ENCODE measurements around the gene SEPTIN6.
"Not testable (repeated sequence)": the region's sequence is repeated elsewhere in the genome, so short reads cannot be mapped to it uniquely, and the experiment has no call there.

Gene SEPTIN6

DNA sequence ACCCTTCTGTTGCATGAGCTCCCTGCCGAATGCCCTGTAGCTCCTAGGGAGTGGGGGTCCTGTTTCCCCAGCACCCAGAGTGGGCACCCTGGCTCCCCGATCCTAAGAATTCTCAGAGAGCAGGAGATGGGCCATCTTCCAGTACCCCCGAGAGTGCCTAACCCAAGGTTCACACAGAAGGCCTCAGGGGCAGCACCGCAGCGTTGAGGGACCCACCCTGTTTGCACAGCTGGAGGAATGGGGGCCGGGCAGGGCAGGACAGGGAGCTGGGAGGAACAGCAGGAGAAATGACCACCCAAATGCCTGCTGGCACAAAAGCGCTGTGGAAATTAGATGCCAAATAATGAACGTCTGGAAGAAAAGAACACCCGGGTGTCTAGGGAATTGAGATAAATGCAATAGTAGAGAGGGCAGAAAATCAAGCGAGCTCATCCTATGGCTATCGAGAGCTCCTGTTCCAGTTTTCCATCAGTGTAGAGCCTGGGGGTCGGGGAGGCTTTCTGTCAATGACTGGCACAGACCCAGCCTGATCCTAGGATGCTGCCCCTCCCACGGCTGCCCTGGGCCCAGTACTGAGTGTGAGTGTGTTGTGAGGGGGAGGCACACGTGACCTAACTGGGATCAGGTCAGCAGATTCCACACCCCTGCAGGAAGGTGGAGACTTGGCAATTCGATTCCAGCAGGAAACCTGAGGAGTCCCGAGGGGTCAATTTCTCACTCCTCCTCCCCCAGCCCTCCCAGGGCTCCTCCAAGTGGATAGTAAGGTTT lies 25.7 kb downstream of the SEPTIN6 start:
- H3K36me3 ChIP-seq (ENCODE audit: insufficient read depth, insufficient read length, low read length), result peaks cover 9% of the 10 kb centered on the region
- DNase-seq (ENCODE audit: low read depth, low spot score), result no peak
- H3K9ac ChIP-seq (ENCODE audit: insufficient read length, low read depth), result no peak overlapping the region
- no peaks in the 10 kb centered on the region for H3K27me3 ChIP-seq (ENCODE audit: insufficient read depth, insufficient read length)
- H3K4me1 ChIP-seq (ENCODE audit: insufficient read depth, insufficient read length), result peaks cover 2% of the 10 kb centered on the region
- H3K4me3 ChIP-seq (ENCODE audit: insufficient read length, low read depth), result no peak overlapping the region
- TF ChIP-seq ZNF274 (IDR thresholded peaks at IDR 0.05; ENCODE audit: low read depth, low read length) (no peak), YY1 (IDR thresholded peaks at IDR 0.05; ENCODE audit: insufficient read depth, insufficient read length) (no peak), SUZ12 (IDR thresholded peaks at IDR 0.05; ENCODE audit: extremely low read depth, insufficient read depth, insufficient read length) (no peak)
- no peaks in the 10 kb centered on the region for H3K9me3 ChIP-seq (ENCODE audit: insufficient read depth, low read length)

DNA sequence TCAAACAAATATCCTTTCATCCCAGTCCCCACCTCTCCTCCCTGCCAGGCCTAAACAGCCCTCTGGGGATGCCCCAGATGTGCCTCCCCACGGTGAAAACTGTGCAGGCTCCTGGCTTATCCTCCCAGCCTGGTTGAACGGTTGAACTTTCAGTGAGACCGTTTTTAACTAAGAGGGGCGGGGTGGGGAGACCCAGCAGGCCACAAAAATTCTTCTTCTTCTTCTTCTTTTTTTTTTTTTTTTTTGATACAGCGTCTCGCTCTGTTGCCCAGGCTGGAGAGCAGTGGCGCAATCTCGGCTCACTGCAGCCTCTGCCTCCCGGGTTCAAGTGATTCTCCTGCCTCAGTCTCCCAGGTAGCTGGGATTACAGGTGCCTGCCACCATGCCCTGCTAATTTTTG lies 28.1 kb downstream of the SEPTIN6 start:
- not testable (repeated sequence) for H3K27me3 ChIP-seq (ENCODE audit: insufficient read depth, insufficient read length); H3K9me3 ChIP-seq (ENCODE audit: insufficient read depth, low read length); H3K4me1 ChIP-seq (ENCODE audit: insufficient read depth, insufficient read length); H3K4me3 ChIP-seq (ENCODE audit: insufficient read length, low read depth); DNase-seq (ENCODE audit: low read depth, low spot score); H3K9ac ChIP-seq (ENCODE audit: insufficient read length, low read depth)
- peaks cover 13% of the 10 kb centered on the region for H3K36me3 ChIP-seq (ENCODE audit: insufficient read depth, insufficient read length, low read length)

DNA sequence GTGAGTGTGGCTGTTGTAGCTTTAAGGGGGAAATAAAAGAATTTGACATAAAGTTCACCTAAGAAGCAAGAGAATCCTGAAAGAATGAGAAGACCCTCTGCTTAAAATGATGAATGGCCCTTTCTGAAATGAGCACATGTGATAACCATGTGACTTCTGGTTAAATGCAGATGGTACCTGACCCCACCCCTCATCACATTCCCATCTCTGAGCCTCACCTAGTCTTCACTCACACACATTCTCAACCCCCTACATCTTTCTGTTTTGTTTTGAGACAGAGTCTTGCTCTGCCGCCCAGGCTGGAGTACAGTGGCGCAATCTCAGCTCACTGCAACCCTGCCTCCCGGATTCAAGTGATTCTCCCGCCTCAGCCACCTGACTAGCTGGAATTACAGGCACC lies 31.5 kb downstream of the SEPTIN6 start:
- TF ChIP-seq SUZ12 (IDR thresholded peaks at IDR 0.05; ENCODE audit: extremely low read depth, insufficient read depth, insufficient read length) (no peak), ZNF274 (IDR thresholded peaks at IDR 0.05; ENCODE audit: low read depth, low read length) (no peak), YY1 (IDR thresholded peaks at IDR 0.05; ENCODE audit: insufficient read depth, insufficient read length) (no peak)
- DNase-seq (ENCODE audit: low read depth, low spot score), result no peak
- Histone ChIP-seq H3K4me3 (ENCODE audit: insufficient read length, low read depth) (no peak overlapping the region), H3K9ac (ENCODE audit: insufficient read length, low read depth) (no peak overlapping the region), H3K27me3 (ENCODE audit: insufficient read depth, insufficient read length) (no peaks in the 10 kb centered on the region), H3K9me3 (ENCODE audit: insufficient read depth, low read length) (no peaks in the 10 kb centered on the region), H3K4me1 (ENCODE audit: insufficient read depth, insufficient read length) (no peaks in the 10 kb centered on the region), H3K36me3 (ENCODE audit: insufficient read depth, insufficient read length, low read length) (peaks cover 9% of the 10 kb centered on the region)

DNA sequence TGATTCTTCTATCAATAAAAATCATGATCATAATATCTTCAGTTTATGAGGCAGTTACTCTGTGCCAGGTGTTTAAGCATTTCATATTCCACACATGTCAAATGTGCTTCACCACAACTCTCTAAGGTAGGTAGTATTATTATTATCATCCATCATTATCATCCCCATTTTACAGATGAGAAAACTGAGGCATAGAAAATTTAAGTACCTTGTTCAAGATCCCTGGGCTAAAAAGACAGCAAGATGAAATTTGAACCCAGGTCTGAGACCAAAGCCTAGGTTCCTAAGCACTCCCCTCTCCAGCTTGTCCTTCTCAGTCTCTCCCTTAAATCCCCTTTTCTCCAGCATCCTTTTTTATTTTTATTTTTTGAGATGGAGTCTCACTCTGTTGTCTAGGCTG lies 33.4 kb downstream of the SEPTIN6 start:
- no peaks in the 10 kb centered on the region for H3K27me3 ChIP-seq (ENCODE audit: insufficient read depth, insufficient read length)
- H3K4me1 ChIP-seq (ENCODE audit: insufficient read depth, insufficient read length), result no peaks in the 10 kb centered on the region
- no peak for TF ChIP-seq SUZ12 (IDR thresholded peaks at IDR 0.05; ENCODE audit: extremely low read depth, insufficient read depth, insufficient read length)
- TF ChIP-seq ZNF274 (IDR thresholded peaks at IDR 0.05; ENCODE audit: low read depth, low read length), result no peak
- no peak for TF ChIP-seq YY1 (IDR thresholded peaks at IDR 0.05; ENCODE audit: insufficient read depth, insufficient read length)
- no peak for DNase-seq (ENCODE audit: low read depth, low spot score)
- H3K4me3 ChIP-seq (ENCODE audit: insufficient read length, low read depth), result no peak overlapping the region
- H3K9me3 ChIP-seq (ENCODE audit: insufficient read depth, low read length), result no peaks in the 10 kb centered on the region
- H3K36me3 ChIP-seq (ENCODE audit: insufficient read depth, insufficient read length, low read length), result peaks cover 9% of the 10 kb centered on the region
- H3K9ac ChIP-seq (ENCODE audit: insufficient read length, low read depth), result no peak overlapping the region

DNA sequence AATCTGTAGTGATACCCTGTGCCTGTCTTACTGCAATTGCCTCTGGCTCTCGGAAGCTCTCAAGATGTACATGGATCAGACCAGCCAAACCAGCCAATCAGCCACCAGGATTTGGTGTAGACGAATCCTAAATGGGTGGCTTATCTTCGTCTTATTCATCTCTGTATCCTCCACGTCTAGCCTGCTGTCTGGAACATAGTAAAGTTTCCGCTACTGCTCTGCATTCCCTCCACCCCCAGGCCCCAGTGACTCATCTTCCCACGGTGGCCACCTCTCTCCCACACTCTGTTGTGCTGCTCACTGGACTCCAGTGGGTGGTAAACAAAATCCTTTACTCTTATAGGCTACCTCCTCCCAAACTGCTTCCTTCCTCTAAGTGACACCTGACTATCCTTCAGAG lies 37.8 kb downstream of the SEPTIN6 start:
- Histone ChIP-seq H3K9ac (ENCODE audit: insufficient read length, low read depth) (no peak overlapping the region), H3K4me1 (ENCODE audit: insufficient read depth, insufficient read length) (peaks cover 4% of the 10 kb centered on the region), H3K4me3 (ENCODE audit: insufficient read length, low read depth) (no peak overlapping the region), H3K9me3 (ENCODE audit: insufficient read depth, low read length) (no peaks in the 10 kb centered on the region), H3K36me3 (ENCODE audit: insufficient read depth, insufficient read length, low read length) (peaks cover 23% of the 10 kb centered on the region), H3K27me3 (ENCODE audit: insufficient read depth, insufficient read length) (no peaks in the 10 kb centered on the region)
- TF ChIP-seq SUZ12 (IDR thresholded peaks at IDR 0.05; ENCODE audit: extremely low read depth, insufficient read depth, insufficient read length) (no peak), ZNF274 (IDR thresholded peaks at IDR 0.05; ENCODE audit: low read depth, low read length) (no peak), YY1 (IDR thresholded peaks at IDR 0.05; ENCODE audit: insufficient read depth, insufficient read length) (no peak)
- no peak for DNase-seq (ENCODE audit: low read depth, low spot score)

DNA sequence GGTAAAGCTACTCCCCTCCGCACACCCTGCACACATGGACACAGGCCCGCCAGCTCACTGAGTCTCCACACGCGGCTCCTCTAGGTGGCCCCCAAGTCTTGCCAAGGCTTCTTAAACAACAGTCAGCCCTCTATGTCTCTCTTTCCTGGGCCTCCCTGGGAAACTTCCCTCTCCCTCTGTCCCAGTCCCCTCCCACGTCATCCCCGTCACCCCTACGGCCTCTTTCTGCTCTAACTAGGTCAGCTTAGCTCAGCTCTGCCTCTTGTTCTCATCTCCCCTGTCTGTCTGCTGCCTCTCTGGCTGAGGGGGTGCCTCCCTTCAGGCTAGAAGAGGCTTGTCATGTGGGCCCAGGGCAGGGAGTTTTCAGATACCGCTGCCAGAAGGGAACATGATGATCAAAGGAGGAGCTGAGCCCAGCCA lies 38.8 kb downstream of the SEPTIN6 start:
- no peaks in the 10 kb centered on the region for H3K27me3 ChIP-seq (ENCODE audit: insufficient read depth, insufficient read length)
- peaks cover 4% of the 10 kb centered on the region for H3K4me1 ChIP-seq (ENCODE audit: insufficient read depth, insufficient read length)
- no peak overlapping the region for H3K9ac ChIP-seq (ENCODE audit: insufficient read length, low read depth)
- no peak for TF ChIP-seq ZNF274 (IDR thresholded peaks at IDR 0.05; ENCODE audit: low read depth, low read length)
- TF ChIP-seq SUZ12 (IDR thresholded peaks at IDR 0.05; ENCODE audit: extremely low read depth, insufficient read depth, insufficient read length), result no peak
- H3K4me3 ChIP-seq (ENCODE audit: insufficient read length, low read depth), result no peak overlapping the region
- peaks cover 28% of the 10 kb centered on the region for H3K36me3 ChIP-seq (ENCODE audit: insufficient read depth, insufficient read length, low read length)
- H3K9me3 ChIP-seq (ENCODE audit: insufficient read depth, low read length), result no peaks in the 10 kb centered on the region
- DNase-seq (ENCODE audit: low read depth, low spot score), result no peak

DNA sequence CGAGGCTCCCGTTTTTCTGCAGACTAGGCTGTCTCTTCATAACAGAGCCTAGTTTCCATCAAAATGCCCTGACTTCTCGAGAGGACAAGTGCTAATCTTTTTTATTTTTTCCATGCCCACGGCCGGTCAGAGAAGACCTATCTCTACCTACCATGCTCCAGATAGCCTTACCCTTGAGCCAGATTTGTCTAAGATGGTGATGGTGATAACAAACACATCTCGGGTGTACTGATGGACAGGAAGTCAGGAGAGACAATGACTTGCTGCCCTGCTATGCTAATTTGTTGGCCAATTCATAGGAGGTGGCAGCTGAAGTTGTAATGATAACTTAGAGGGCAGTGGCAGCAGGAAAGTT lies 44.6 kb downstream of the SEPTIN6 start:
- Histone ChIP-seq H3K36me3 (ENCODE audit: insufficient read depth, insufficient read length, low read length) (peaks cover 41% of the 10 kb centered on the region), H3K4me3 (ENCODE audit: insufficient read length, low read depth) (no peak overlapping the region), H3K9me3 (ENCODE audit: insufficient read depth, low read length) (no peaks in the 10 kb centered on the region), H3K9ac (ENCODE audit: insufficient read length, low read depth) (no peak overlapping the region), H3K27me3 (ENCODE audit: insufficient read depth, insufficient read length) (no peaks in the 10 kb centered on the region), H3K4me1 (ENCODE audit: insufficient read depth, insufficient read length) (no peaks in the 10 kb centered on the region)
- no peak for TF ChIP-seq SUZ12 (IDR thresholded peaks at IDR 0.05; ENCODE audit: extremely low read depth, insufficient read depth, insufficient read length)
- no peak for TF ChIP-seq YY1 (IDR thresholded peaks at IDR 0.05; ENCODE audit: insufficient read depth, insufficient read length)
- no peak for TF ChIP-seq ZNF274 (IDR thresholded peaks at IDR 0.05; ENCODE audit: low read depth, low read length)
- no peak for DNase-seq (ENCODE audit: low read depth, low spot score)
